ENCODE results near the gene CYBA.

CYBA gene

GRCh38 chr16:88602091-88602490 lies 48.8 kb downstream of the CYBA start:
- TF ChIP-seq, protein P1, sequence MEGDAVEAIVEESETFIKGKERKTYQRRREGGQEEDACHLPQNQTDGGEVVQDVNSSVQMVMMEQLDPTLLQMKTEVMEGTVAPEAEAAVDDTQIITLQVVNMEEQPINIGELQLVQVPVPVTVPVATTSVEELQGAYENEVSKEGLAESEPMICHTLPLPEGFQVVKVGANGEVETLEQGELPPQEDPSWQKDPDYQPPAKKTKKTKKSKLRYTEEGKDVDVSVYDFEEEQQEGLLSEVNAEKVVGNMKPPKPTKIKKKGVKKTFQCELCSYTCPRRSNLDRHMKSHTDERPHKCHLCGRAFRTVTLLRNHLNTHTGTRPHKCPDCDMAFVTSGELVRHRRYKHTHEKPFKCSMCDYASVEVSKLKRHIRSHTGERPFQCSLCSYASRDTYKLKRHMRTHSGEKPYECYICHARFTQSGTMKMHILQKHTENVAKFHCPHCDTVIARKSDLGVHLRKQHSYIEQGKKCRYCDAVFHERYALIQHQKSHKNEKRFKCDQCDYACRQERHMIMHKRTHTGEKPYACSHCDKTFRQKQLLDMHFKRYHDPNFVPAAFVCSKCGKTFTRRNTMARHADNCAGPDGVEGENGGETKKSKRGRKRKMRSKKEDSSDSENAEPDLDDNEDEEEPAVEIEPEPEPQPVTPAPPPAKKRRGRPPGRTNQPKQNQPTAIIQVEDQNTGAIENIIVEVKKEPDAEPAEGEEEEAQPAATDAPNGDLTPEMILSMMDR (IDR thresholded peaks at IDR 0.05; ENCODE audit: extremely low read depth, missing control alignments) = no peak

DNA sequence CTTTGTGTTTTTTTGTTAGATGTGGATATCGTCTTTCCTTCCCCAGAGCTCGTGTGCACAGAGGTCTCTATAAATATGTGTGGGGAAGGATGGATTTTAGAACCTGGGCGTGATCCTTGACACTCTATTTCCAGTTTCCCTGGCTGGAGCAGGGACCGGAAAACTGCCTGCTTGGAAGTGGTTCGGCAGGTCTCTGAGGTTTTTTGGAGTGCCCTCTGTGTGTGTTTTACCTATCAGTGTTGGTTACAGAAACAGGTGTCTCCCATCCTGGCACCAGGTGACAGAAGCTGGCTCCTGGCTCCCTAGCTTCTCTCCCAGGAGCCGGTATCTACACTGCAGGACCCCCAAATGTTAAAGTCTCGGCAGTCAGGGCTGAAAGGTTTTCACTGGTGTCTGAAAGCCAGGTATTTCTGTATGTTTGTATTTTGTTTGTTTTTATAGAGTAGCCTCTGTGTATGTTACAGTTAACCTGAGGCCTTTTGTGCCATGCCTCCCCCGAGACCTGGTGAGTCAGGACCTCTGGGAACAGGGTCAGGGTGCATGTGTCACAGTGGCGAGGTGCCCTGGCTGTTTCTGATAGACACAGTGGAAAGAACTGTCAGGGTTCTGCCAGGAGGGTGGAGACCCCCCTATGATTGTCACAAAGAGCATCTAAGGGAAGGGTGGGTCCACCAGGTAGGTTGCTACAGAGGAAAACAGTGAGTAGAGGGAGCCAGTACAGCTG lies 49.4 kb downstream of the CYBA start:
- DNase-seq (ENCODE audit: low spot score) = no peak
- TF ChIP-seq, protein P1 (IDR thresholded peaks at IDR 0.05; ENCODE audit: extremely low read depth, missing control alignments) = no peak

More at GRCh38 chr16:88602091-88602490, 48.8 kb downstream of the CYBA start:
- no peak for DNase-seq (ENCODE audit: low spot score)

DNA sequence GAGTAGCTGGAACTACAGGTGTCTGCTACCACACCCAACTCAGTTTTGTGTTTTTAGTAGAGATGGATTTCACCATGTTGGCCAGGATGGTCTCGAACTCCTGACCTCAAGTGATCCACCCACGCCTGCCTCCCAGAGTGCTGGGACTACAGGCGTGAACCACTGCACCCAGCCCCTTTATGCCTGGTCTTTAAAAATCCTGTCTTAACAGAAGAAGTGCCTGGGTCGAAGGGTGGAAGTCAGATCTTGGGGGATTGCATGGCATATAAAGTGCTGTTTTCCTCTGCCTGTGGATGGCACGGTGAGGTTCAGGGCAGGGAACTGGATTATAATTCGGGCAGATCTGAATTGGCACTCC lies 50.3 kb downstream of the CYBA start:
- TF ChIP-seq, protein P1 (IDR thresholded peaks at IDR 0.05; ENCODE audit: extremely low read depth, missing control alignments) = no peak
- no peak for DNase-seq (ENCODE audit: low spot score)

- TF ChIP-seq, protein P1 (IDR thresholded peaks at IDR 0.05; ENCODE audit: extremely low read depth, missing control alignments) = no peak
- DNase-seq (ENCODE audit: low spot score) = no peak
Observed at GRCh38 chr16:88599825-88600538, 50.9 kb downstream of the CYBA start.

DNA sequence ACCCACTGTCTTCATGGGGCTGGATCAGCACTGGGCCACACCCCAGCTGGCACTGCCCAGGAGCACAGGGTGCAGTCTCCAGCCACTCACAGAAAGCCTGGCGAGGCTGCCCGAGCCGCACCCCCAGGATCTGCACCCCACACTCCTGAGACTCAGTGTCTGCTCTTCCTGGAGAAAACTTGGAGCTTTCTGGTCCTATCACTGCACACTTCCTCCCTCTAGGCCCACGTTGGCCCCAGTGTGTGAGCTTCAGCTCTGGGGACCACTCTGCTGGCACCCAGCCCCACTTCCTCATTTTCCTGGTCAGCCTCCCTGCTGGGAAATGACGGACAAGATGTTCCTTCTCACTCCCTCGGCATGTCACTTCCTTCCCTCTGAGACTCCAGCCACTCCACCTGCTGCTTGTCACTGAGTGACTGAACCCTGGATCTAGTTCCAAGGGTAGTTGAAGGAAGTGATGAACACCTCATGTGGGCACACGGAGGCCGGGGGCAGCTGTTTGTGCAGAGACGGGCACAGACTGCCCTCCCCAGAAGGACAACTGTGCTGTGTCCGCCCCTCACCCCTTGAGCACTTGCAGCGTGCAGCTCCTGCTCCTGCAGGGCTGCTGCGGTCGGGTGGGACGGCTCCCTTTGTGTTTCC lies 51.6 kb downstream of the CYBA start:
- DNase-seq (ENCODE audit: low spot score) = no peak
- TF ChIP-seq, protein P1 (IDR thresholded peaks at IDR 0.05; ENCODE audit: extremely low read depth, missing control alignments) = no peak

DNA sequence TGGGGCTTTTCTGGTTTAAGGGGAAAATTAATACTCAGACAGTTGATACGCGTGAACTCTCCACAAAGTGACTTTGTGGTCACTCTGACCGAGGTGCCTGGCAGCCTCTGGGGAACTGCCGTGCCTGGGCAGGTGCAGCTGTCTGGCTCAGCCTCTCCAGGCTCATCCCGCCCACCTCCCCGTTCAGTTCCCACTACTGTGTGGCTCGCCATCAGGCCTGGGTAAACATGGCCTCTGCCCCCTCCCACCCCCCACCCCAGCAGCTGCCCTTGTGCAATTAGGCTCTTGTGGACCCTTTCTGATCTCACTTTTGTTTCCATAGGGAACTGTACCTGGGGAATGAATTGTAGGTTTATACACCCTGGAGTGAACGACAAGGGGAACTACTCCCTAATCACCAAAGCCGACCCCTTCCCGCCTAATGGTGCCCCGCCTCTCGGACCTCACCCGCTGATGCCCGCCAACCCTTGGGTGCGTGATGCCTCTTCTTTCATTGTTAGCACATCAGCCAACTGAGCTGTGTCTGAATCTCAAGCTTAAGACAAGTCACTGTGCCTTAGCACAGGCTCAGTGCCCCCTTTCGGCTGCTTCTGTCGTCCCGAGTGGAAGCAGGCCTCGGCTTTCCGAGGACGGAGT lies 52.9 kb downstream of the CYBA start:
- no peak for DNase-seq (ENCODE audit: low spot score)
- TF ChIP-seq, protein P1 (IDR thresholded peaks at IDR 0.05; ENCODE audit: extremely low read depth, missing control alignments) = no peak
